ENCODE results near the gene FNDC3B.

Gene FNDC3B

GRCh38 chr3:172298247-172298646 is 258.9 kb downstream of the FNDC3B start:
- no peak overlapping the region for H3K27ac ChIP-seq
- no peak for TF ChIP-seq CTCF (IDR thresholded peaks at IDR 0.05)
- H3K4me3 ChIP-seq, result no peak overlapping the region
- DNase-seq (ENCODE audit: low spot score), result no peak

DNA sequence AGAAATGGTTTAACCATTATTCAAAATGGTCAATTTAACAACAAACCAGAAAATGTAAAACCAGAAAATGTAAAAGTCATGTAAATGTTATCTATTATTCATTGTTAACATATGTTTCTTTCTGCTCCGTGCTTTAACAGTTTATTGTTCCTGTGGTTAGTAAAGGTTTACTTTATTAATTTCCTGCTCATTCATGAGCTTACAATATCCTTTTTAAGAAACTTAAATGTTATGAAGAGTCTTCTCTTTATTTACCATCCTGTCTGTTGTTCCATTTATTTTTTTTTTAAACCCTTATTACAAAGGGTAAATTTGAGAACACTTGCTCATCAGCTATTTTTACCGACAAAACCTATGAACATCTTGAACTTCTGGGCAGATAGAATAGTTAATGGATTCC is 260.8 kb downstream of the FNDC3B start:
- H3K4me3 ChIP-seq, result no peak overlapping the region
- no peak overlapping the region for H3K27ac ChIP-seq
- DNase-seq (ENCODE audit: low spot score), result no peak
- TF ChIP-seq CTCF (IDR thresholded peaks at IDR 0.05), result no peak

GRCh38 chr3:172300862-172301261 is 261.5 kb downstream of the FNDC3B start:
- no peak for TF ChIP-seq CTCF (IDR thresholded peaks at IDR 0.05)
- no peak for DNase-seq (ENCODE audit: low spot score)

GRCh38 chr3:172302203-172302602 is 262.8 kb downstream of the FNDC3B start:
- TF ChIP-seq CTCF (IDR thresholded peaks at IDR 0.05), result no peak
- no peak for DNase-seq (ENCODE audit: low spot score)
- Histone ChIP-seq H3K4me3 (no peak overlapping the region), H3K27ac (no peak overlapping the region)

More at GRCh38 chr3:172300862-172301261, 261.5 kb downstream of the FNDC3B start:
- Histone ChIP-seq H3K4me3 (no peak overlapping the region), H3K27ac (no peak overlapping the region)

- Histone ChIP-seq H3K27ac (peak overlapping the region; percentile 1 to 27), H3K4me3 (no peak overlapping the region)
- no peak for DNase-seq (ENCODE audit: low spot score)
- TF ChIP-seq CTCF (IDR thresholded peaks at IDR 0.05), result no peak
Measured at GRCh38 chr3:172303181-172303580, 263.8 kb downstream of the FNDC3B start.

DNA sequence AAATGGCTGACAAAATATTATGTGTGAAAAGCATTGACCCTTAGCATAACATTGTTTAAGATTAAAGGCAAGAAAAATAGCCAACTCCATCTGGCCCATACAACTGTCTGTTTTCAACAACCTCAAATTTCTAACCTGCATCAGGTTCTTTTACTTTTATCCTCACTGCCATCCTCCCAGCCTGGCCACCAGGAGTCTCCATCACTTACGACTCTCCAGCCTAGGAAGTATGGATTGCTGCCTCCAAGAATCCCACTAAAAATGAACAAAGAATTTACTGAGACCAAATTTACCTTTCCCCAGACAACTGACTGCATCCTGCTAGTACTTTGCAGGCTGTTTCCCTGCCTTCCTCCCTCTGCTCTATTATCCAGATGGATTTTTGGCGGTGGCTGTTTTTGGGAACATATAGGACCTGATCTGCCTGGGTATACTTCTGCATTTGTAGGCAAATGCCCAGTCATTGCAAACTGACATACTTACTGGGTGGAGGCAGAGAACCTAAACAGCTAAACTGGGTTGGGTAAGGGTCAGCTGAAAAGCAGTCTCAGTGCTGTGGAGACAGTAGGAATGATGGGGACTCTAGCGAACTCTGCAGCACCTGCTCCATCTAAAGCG is 264.7 kb downstream of the FNDC3B start:
- no peak overlapping the region for H3K4me3 ChIP-seq
- H3K27ac ChIP-seq, result peak overlapping the region in 1 of 2 donors; percentile 1
- no peak for TF ChIP-seq CTCF (IDR thresholded peaks at IDR 0.05)
- DNase-seq (ENCODE audit: low spot score), result no peak

- TF ChIP-seq CTCF (IDR thresholded peaks at IDR 0.05), result no peak
- H3K4me3 ChIP-seq, result no peak overlapping the region
- no peak overlapping the region for H3K27ac ChIP-seq
- no peak for DNase-seq (ENCODE audit: low spot score)
Measured at GRCh38 chr3:172305552-172305951, 266.2 kb downstream of the FNDC3B start.

Data from coronary artery (tissue), 2 donors.